ENCODE results near the gene IGF2BP2. TPM values are rescaled to one million over a fixed set of nuclear protein-coding genes. Genes with fewer than 3 reads are reported as not detected.

The IGF2BP2 gene
- total RNA-seq, 1 experiment from 2014 or later, result 97.8 TPM

DNA sequence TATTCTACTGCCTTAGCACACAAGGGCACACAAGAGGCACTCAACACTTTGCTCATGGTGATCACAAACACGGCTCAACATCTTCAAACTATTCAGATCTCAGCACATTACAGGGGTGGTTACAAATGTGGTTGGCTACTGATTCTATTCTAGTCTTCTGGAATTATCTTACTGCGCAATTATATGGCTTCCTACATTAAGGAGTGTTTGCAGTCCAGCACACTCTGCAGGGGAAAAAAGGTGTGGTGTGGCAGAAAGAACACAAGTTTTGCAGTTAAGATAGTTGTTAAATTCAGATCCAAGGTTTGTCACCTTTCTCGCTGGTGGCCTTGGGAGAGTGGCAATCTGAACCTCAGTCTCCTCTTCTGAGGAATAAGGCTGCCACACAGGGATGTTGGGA lies 31.9 kb downstream of the IGF2BP2 start:
- DNase-seq (ENCODE audit: low read depth, low spot score), result no peak
- intact Hi-C loops (cut with micrococcal nuclease; ENCODE audit: unreplicated experiment) (no loop called here), in situ Hi-C loops (cut with HindIII; ENCODE audit: low pct_unique_long_range_greater_than_20kb, low sequenced_read_pairs) (no loop called here)
- ChIA-PET POLR2A (no interaction called here), CTCF (no interaction called here)
- TF ChIP-seq TCF7L2 (IDR thresholded peaks at IDR 0.05; ENCODE audit: low read depth, low read length) (no peak), POLR2AphosphoS5 (IDR thresholded peaks at IDR 0.05; ENCODE audit: low read depth, low read length) (no peak), SIN3A (IDR thresholded peaks at IDR 0.05; ENCODE audit: borderline replicate concordance, insufficient read depth, low read depth, low read length) (no peak), REST (IDR thresholded peaks at IDR 0.05; ENCODE audit: insufficient read depth in 1 of 2, low read depth in 2 of 2, low read length in 1 of 2) (no peak)
- TF ChIP-seq, protein P1, sequence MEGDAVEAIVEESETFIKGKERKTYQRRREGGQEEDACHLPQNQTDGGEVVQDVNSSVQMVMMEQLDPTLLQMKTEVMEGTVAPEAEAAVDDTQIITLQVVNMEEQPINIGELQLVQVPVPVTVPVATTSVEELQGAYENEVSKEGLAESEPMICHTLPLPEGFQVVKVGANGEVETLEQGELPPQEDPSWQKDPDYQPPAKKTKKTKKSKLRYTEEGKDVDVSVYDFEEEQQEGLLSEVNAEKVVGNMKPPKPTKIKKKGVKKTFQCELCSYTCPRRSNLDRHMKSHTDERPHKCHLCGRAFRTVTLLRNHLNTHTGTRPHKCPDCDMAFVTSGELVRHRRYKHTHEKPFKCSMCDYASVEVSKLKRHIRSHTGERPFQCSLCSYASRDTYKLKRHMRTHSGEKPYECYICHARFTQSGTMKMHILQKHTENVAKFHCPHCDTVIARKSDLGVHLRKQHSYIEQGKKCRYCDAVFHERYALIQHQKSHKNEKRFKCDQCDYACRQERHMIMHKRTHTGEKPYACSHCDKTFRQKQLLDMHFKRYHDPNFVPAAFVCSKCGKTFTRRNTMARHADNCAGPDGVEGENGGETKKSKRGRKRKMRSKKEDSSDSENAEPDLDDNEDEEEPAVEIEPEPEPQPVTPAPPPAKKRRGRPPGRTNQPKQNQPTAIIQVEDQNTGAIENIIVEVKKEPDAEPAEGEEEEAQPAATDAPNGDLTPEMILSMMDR (IDR thresholded peaks at IDR 0.05), result no peak
- BruUV-seq (replicated peaks), result no TSS peak
- no peak overlapping the region for H3K4me3 ChIP-seq (ENCODE audit: low read depth in 2 of 2, low read length in 2 of 2)
- no peaks in the 10 kb centered on the region for H3K36me3 ChIP-seq (ENCODE audit: control insufficient read depth, insufficient read depth, low read length)
- H3K27ac ChIP-seq (ENCODE audit: low read length), result no peak overlapping the region; the same call in 1 of the 2 replicates
- no peak for ATAC-seq
- H3K4me1 ChIP-seq (ENCODE audit: control insufficient read depth, insufficient read depth, low read length), result peaks cover 45% of the 10 kb centered on the region
- no peaks in the 10 kb centered on the region for H3K27me3 ChIP-seq (ENCODE audit: control insufficient read depth, insufficient read depth, low read length)
- H3K9me3 ChIP-seq (ENCODE audit: control insufficient read depth, insufficient read depth, low read depth, low read length), result no peaks in the 10 kb centered on the region

GRCh38 chr3:185789891-185790830 lies 34.7 kb downstream of the IGF2BP2 start:
- BruUV-seq (replicated peaks), result TSS peak; percentile 28
- TF ChIP-seq, protein P1 (IDR thresholded peaks at IDR 0.05), result no peak
- TF ChIP-seq REST (IDR thresholded peaks at IDR 0.05; ENCODE audit: insufficient read depth in 1 of 2, low read depth in 2 of 2, low read length in 1 of 2) (no peak), POLR2AphosphoS5 (IDR thresholded peaks at IDR 0.05; ENCODE audit: low read depth, low read length) (no peak), SIN3A (IDR thresholded peaks at IDR 0.05; ENCODE audit: borderline replicate concordance, insufficient read depth, low read depth, low read length) (no peak), TCF7L2 (IDR thresholded peaks at IDR 0.05; ENCODE audit: low read depth, low read length) (no peak)
- in situ Hi-C loops (cut with HindIII; ENCODE audit: low pct_unique_long_range_greater_than_20kb, low sequenced_read_pairs) (no loop called here), intact Hi-C loops (cut with micrococcal nuclease; ENCODE audit: unreplicated experiment) (no loop called here)
- POLR2A ChIA-PET, result interaction anchor here (0.7 to 1.5 kb wide), 2 partner anchors 11 to 21 kb away, joined by 3 to 10 read pairs; no protein-coding TSS in a partner anchor
- Histone ChIP-seq H3K27me3 (ENCODE audit: control insufficient read depth, insufficient read depth, low read length) (no peaks in the 10 kb centered on the region), H3K4me1 (ENCODE audit: control insufficient read depth, insufficient read depth, low read length) (peaks cover 28% of the 10 kb centered on the region), H3K4me3 (ENCODE audit: low read depth in 2 of 2, low read length in 2 of 2) (no peak overlapping the region), H3K27ac (ENCODE audit: low read length) (no peak overlapping the region), H3K36me3 (ENCODE audit: control insufficient read depth, insufficient read depth, low read length) (no peaks in the 10 kb centered on the region), H3K9me3 (ENCODE audit: control insufficient read depth, insufficient read depth, low read depth, low read length) (no peaks in the 10 kb centered on the region)
- CTCF ChIA-PET, result no interaction called here
- DNase-seq (ENCODE audit: low read depth, low spot score) (no peak), ATAC-seq (no peak)
